Naive thymus-derived CD8-positive, alpha-beta T cell (primary cell): ENCODE measurements around the gene SCYGR4. TPM values are rescaled to one million over a fixed set of nuclear protein-coding genes. Genes with fewer than 3 reads are reported as not detected.
"Not testable (repeated sequence)": the region's sequence is repeated elsewhere in the genome, so short reads cannot be mapped to it uniquely, and the experiment has no call there.

Experiments
- ATAC-seq, 2 donors: fragments of 150-1000 bp; cut with Tn5 transposase in 1 of 2; sonication (Bioruptor Pico), chemical (Tn5 transposase) in 1 of 2; 1 replicate in 1 of 2; 2 replicates in 1 of 2; pipeline ENCODE4 v1.10.0; 2021; ENCODE audit warnings: mild to moderate bottlenecking in 2 of 2, moderate library complexity in 2 of 2
- POLR2A ChIA-PET: fragments of 350-600 bp; sonication (Branson Sonifier 250); formaldehyde crosslinking; loops from one replicate; lab custom pipeline; 2021; ENCODE audit warnings: antibody characterized with exemption; lab: Charles Lee
- DNase-seq, 10 donors: peaks; one replicate each; pipeline versions ENCODE4 v3.0.0 to v3.0.0-alpha.2; 2020 to 2022
- H3K27ac Mint-ChIP-seq, 10 donors: one replicate each; pipeline ENCODE4 v1.8.0; 2020 to 2022; ENCODE audit warnings: mild to moderate bottlenecking in 10 of 10, mixed read lengths in 10 of 10, moderate library complexity in 4 of 10, inconsistent platforms in 1 of 10
- H3K27me3 Mint-ChIP-seq, 5 donors: one replicate each; pipeline ENCODE4 v1.8.0; 2021 to 2022; ENCODE audit warnings: mixed read lengths in 5 of 5
- H3K36me3 Mint-ChIP-seq, 3 donors: one replicate each; pipeline ENCODE4 v1.8.0; 2020 to 2022; ENCODE audit warnings: mixed read lengths in 3 of 3, mild to moderate bottlenecking in 2 of 3, inconsistent platforms in 1 of 3
- H3K4me1 Mint-ChIP-seq, 4 donors: one replicate each; pipeline ENCODE4 v1.8.0; 2021 to 2022; ENCODE audit warnings: mixed read lengths in 4 of 4
- H3K4me3 Mint-ChIP-seq, 10 donors: one replicate each; pipeline ENCODE4 v1.8.0; 2020 to 2022; ENCODE audit warnings: mild to moderate bottlenecking in 10 of 10, mixed read lengths in 10 of 10, moderate library complexity in 6 of 10, inconsistent platforms in 1 of 10
- H3K9me3 Mint-ChIP-seq, 9 donors: one replicate each; pipeline ENCODE4 v1.8.0; 2020 to 2022; ENCODE audit warnings: mixed read lengths in 9 of 9, mild to moderate bottlenecking in 3 of 9, inconsistent platforms in 1 of 9, moderate library complexity in 1 of 9
- polyA plus RNA-seq, 3 donors: library from polyadenylated mRNA; unstranded; fragments of 300-500 nt; fragmentation: Illumina TruSeq; gene quantifications; one replicate each; pipeline ENCODE4 v1.2.3, GENCODE V29; 2021
- total RNA-seq, 8 experiments: library from RNA in 2 of 8; stranded (reverse) in 2 of 8; gene quantifications; one replicate each; pipeline ENCODE4 v1.2.3 and lab custom pipeline; 2021 to 2026

Gene SCYGR4
- total and polyA plus RNA-seq, 5 experiments from 2014 or later: not detected

- no peak for ATAC-seq
- Mint-ChIP-seq H3K36me3 (no peaks in the 10 kb centered on the region), H3K27me3 (peaks cover 0 to 3% (median 0%) of the 10 kb centered on the region in 5 donors), H3K27ac (no peak overlapping the region), H3K9me3 (no peaks in the 10 kb centered on the region), H3K4me3 (no peak overlapping the region), H3K4me1 (no peaks in the 10 kb centered on the region)
- no peak for DNase-seq
- POLR2A ChIA-PET: no interaction called here
These were observed 38.2 kb downstream of the SCYGR4 start for GRCh38 chr2:227655454-227655853.

- DNase-seq (no peak), ATAC-seq (no peak)
- POLR2A ChIA-PET: no interaction called here
- peaks cover 0 to 4% (median 0%) of the 10 kb centered on the region in 5 donors for H3K27me3 Mint-ChIP-seq
- no peak overlapping the region for H3K27ac Mint-ChIP-seq
- H3K4me3 Mint-ChIP-seq: no peak overlapping the region
- H3K9me3 Mint-ChIP-seq: no peaks in the 10 kb centered on the region
- H3K36me3 Mint-ChIP-seq: no peaks in the 10 kb centered on the region
- H3K4me1 Mint-ChIP-seq: no peaks in the 10 kb centered on the region
These were observed 40.0 kb downstream of the SCYGR4 start for GRCh38 chr2:227657199-227657845.

GRCh38 chr2:227661025-227661649 lies 43.8 kb downstream of the SCYGR4 start:
- H3K4me3 Mint-ChIP-seq: no peak overlapping the region
- no peaks in the 10 kb centered on the region for H3K36me3 Mint-ChIP-seq
- H3K27me3 Mint-ChIP-seq: peaks cover 0 to 4% (median 0%) of the 10 kb centered on the region in 5 donors
- no peak overlapping the region for H3K27ac Mint-ChIP-seq
- no peaks in the 10 kb centered on the region for H3K9me3 Mint-ChIP-seq
- DNase-seq (no peak), ATAC-seq (no peak)
- no peaks in the 10 kb centered on the region for H3K4me1 Mint-ChIP-seq
- POLR2A ChIA-PET: no interaction called here

- no peaks in the 10 kb centered on the region for H3K36me3 Mint-ChIP-seq
- H3K9me3 Mint-ChIP-seq: no peaks in the 10 kb centered on the region
- no peak overlapping the region for H3K27ac Mint-ChIP-seq
- no peaks in the 10 kb centered on the region for H3K4me1 Mint-ChIP-seq
- POLR2A ChIA-PET: no interaction called here
- ATAC-seq: no peak
- H3K4me3 Mint-ChIP-seq: no peak overlapping the region
- H3K27me3 Mint-ChIP-seq: peaks cover 0 to 4% (median 2%) of the 10 kb centered on the region in 5 donors
- DNase-seq: no peak
These were observed 44.5 kb downstream of the SCYGR4 start for GRCh38 chr2:227661827-227662226.

GRCh38 chr2:227665189-227665940 lies 48.1 kb downstream of the SCYGR4 start:
- Mint-ChIP-seq H3K4me3 (no peak overlapping the region), H3K36me3 (no peaks in the 10 kb centered on the region), H3K27ac (no peak overlapping the region), H3K4me1 (no peaks in the 10 kb centered on the region), H3K9me3 (peaks cover 0 to 2% (median 0%) of the 10 kb centered on the region in 9 donors), H3K27me3 (peaks cover 0 to 4% (median 2%) of the 10 kb centered on the region in 5 donors)
- no peak for ATAC-seq
- POLR2A ChIA-PET: no interaction called here
- no peak for DNase-seq

- POLR2A ChIA-PET, H3K27me3 Mint-ChIP-seq, ATAC-seq, H3K4me1 Mint-ChIP-seq, H3K9me3 Mint-ChIP-seq, H3K36me3 Mint-ChIP-seq, DNase-seq, H3K27ac Mint-ChIP-seq, H3K4me3 Mint-ChIP-seq: not testable (repeated sequence)
These were observed 49.4 kb downstream of the SCYGR4 start, which contains the start of gene SCYGR5 for GRCh38 chr2:227666631-227667170. Gene SCYGR5 (plus strand): TSS chr2:227666804. CDS start chr2:227666804, 0 bp downstream.

Other genes starting within 250 kb of the SCYGR4 start
- not detected for gene TM4SF20, start 238.2 kb upstream of the SCYGR4 start, total RNA-seq
- not detected for gene TM4SF20, start 238.2 kb upstream of the SCYGR4 start, polyA plus RNA-seq
- not detected for gene SCYGR1, start 229.5 kb upstream of the SCYGR4 start, total RNA-seq
- gene SCYGR1, start 229.5 kb upstream of the SCYGR4 start, polyA plus RNA-seq: not detected
- gene AGFG1, start 145.3 kb upstream of the SCYGR4 start, total RNA-seq: 10 to 100 TPM; 52.9 to 55.0 TPM
- gene AGFG1, start 145.3 kb upstream of the SCYGR4 start, polyA plus RNA-seq: 10 to 100 TPM; 11.8 to 41.5 (median 24.6) TPM
- not detected for gene SCYGR2, start 18.6 kb upstream of the SCYGR4 start, total RNA-seq
- not detected for gene SCYGR2, start 18.6 kb upstream of the SCYGR4 start, polyA plus RNA-seq
- not detected for gene SCYGR3, start 2.7 kb upstream of the SCYGR4 start, total RNA-seq
- gene SCYGR3, start 2.7 kb upstream of the SCYGR4 start, polyA plus RNA-seq: not detected
- gene SCYGR5, start 49.3 kb downstream of the SCYGR4 start, total RNA-seq: not detected
- not detected for gene SCYGR5, start 49.3 kb downstream of the SCYGR4 start, polyA plus RNA-seq
- not detected for gene SLC19A3, start 100.5 kb downstream of the SCYGR4 start, total RNA-seq
- not detected for gene SLC19A3, start 100.5 kb downstream of the SCYGR4 start, polyA plus RNA-seq
- not detected for gene SCYGR6, start 107.3 kb downstream of the SCYGR4 start, total RNA-seq
- not detected for gene SCYGR6, start 107.3 kb downstream of the SCYGR4 start, polyA plus RNA-seq
- gene SCYGR7, start 110.8 kb downstream of the SCYGR4 start, total RNA-seq: not detected
- not detected for gene SCYGR7, start 110.8 kb downstream of the SCYGR4 start, polyA plus RNA-seq
- not detected for gene SCYGR8, start 128.4 kb downstream of the SCYGR4 start, total RNA-seq
- not detected for gene SCYGR8, start 128.4 kb downstream of the SCYGR4 start, polyA plus RNA-seq
- not detected for gene CCL20, start 196.3 kb downstream of the SCYGR4 start, total RNA-seq
- not detected for gene CCL20, start 196.3 kb downstream of the SCYGR4 start, polyA plus RNA-seq